ENCODE data around the gene MYL9.
"Not testable (repeated sequence)": the region's sequence is repeated elsewhere in the genome, so short reads cannot be mapped to it uniquely, and the experiment has no call there.

The MYL9 gene

DNA sequence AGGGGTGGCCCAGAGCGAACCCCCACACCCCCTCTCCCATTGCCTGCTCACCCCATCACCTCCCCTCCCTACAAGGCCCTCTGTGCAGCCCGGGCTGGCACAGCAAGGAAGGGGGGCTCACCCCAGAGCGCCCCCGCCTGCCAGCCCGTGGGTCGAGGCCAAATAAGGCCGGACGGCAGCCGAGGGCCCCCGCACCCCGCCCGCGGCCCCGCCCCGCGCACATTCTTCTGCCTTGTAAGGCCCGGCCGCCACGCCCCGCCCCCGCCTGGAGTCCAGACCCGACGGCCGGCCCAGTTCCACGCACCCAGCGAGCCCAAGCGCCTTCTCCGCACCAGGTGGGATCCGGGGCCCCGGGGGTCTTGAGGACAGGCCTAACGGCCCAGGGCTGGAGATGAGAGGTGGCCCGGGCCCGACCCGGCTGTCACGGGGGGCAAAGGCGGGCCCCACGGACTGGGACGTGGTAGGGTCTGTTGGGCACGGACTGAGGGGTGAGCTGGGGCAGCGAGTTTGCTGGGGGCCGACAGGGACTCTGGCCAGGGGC, at the start of gene MYL9:
TSS of gene MYL9 (plus strand) at position 293 of the 541 bp plus-strand sequence. CDS start 3,366 bp downstream, outside the sequence.
- DNase-seq (ENCODE audit: low spot score): peak; percentile 97

DNA sequence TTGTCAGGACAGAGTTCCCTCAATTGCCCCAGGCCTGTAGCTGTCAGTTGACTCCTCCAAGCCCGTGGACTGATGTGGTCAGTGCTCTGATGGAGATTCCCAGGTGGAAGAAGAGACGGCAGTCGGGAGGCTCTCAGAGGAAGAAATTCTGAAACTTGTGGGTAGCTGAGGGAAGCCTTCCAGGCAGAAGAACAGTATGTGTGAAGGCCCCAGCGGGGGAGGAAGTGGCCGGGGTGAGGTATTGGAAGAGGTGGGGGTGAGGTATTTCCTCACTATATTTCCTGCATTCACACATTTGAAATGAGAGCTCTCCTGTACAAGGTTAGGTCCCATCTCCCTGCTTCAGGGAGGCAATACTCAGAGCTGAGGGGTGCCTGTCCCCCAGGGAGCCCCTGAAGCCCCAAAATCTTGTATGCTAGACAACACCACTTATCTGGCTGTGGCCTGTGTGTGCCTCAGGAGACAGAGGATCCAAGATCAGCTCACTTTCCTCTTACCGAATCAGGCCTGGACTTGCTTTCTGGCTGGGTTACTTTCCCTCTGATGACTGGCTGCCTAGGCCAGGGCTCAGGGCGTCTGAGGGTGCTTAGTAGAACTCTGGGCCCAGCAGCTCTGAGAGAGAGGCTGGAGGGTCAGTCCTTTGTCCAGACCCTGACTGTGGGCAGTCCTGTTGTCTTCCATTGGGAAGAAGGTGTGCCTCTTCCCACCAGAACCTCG, 49.3 kb upstream of the MYL9 start:
- DNase-seq (ENCODE audit: low spot score): peak; percentile 50

DNA sequence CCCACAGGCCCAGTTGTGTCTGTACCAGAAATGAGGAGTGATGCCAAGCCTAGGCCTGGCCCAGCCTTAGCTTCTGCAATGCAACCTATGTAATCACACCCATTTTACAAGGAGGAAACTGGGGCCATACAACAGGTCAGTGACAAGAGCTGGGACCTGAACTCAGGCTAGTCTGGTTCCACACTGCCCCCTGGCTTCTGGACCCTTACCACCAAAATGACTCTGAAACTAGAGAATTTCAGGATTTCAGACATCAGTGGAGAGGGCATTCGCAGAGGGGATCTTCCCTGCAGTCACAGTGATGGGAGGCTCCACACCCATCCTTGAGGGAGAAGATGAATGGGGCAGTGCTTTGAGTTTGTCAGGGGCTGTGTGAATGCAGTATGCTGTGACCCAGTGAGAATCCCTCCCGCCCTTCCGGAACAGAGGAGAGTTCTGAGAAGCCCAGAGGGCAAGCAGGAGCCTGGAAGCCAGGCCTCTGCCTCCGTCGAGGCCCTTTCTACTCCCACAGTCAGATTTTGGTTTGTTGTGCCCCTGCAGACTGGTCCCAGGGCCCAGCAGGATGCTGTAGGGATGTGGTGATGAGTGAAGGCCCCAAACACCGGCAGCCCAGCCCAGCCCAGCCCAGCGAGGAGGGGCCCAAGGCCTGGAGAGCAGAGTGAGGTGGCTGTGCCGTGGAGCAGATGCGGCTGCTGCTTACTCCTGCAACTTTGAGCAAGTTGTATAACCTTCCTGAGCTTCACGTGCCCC, 48.1 kb upstream of the MYL9 start:
- no peak for DNase-seq (ENCODE audit: low spot score)

DNA sequence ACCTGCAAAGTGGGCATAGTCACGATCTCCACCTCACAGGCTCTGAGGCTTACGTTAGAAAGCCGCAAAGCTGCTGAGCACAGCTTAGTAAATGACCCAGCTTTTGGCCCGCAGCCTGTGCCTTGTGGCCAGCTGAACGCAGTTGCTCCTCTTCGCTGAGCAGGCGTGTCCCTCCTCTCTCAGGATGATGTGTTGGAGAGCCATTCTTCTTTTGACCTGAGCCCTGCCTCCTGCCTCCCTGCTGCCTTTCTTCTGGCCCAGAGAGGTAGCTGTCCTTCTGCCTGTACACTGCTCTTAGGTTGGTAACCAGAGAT, 47.6 kb upstream of the MYL9 start:
- DNase-seq (ENCODE audit: low spot score): peak; percentile 83

DNA sequence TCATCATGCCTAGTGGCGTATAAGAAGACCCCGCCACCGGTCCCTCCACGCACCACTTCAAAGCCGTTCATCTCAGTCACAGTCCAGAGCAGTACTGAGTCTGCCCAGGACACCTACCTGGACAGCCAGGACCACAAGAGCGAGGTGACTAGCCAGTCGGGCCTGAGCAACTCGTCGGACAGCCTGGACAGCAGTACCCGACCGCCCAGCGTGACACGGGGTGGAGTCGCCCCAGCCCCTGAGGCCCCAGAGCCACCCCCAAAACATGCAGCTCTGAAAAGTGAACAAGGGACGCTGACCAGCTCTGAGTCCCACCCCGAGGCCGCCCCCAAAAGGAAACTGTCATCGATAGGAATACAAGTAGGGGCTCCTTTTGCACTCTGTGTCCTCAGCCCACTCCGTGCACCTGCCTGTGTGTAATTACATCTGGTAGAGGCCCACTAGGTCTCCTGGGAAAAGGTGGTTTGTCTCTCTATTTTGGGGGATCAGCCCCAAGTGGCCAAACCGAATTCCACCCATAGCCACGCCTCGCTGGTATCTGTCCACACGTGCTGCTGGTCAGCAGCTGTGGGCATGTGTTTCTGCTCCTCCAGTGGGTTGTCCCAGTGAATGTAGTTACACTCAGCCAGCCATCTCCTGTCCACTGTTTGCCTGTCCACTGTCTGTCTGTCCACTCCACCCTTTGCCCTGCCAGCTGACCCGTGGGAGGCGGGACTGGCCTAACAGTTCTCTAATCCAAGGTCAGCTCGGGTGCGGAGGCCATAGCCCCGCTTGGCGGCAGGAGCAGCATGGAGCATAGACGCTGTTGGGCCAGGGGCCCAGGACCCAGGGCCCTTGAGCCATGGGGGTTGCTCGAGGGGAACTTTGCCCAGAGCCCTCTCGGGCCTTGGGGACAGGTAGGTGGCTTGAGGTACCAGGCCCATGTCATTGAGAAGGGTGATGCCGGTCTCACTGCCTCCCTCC, 44.3 kb upstream of the MYL9 start:
- DNase-seq (ENCODE audit: low spot score): no peak

DNA sequence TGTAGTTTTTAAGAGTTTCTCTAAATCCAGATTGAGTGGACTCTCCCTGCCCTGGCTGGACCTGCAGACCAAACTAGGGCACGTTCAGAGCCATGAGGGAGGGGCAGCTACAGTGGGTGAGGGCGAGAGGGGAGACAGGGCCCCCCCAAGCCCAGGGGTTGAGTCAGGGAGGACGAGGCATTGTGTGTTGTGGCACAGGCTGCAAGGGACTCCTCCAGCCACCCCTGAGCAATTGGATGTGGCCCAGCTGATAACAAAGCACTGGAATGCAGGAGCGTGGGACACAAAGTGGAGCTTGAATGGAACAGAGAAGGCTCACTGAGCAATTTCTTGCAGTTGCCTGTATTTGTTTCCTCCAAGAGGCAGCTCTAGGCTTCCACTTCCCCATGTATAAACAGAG, 43.5 kb upstream of the MYL9 start:
- no peak for DNase-seq (ENCODE audit: low spot score)

DNA sequence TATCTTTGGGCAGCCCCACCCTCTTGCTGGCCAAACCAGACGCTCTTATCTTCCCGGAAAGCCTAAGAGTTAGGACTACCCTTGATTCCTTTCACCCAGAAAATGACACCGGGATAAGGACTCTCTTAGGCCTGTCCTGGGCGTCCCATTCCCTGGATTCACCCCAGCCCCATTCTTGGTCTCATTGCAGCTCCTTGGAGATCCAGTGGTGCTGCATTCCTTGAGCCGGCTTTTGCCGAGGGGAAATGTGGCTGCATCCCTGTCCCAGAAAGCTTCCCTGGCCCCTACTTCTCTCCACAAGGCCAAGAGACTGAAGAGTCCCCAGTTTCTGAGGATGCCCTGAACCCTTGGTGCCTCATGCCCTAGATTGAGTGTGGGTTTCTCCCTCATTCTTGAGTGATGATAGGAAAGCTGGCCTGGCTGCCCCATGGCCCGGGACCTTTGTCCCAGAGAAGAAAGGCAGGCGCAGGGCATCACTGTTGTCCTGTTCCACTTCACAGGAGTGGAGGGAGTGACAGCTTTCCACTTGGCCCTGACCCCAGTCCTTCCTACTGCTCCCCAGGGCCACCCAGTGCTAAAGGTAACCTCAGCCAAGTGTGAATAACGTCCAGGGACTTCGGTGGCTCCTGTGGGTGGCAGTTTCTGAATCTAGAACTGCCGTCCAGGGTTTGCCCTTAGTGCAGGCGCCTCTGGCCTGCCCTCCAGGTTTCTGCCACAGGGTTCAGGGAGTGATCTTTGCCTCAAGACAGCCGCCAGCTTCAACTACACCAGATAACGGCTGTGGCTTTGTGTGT, 42.7 kb upstream of the MYL9 start:
- DNase-seq (ENCODE audit: low spot score): no peak

DNA sequence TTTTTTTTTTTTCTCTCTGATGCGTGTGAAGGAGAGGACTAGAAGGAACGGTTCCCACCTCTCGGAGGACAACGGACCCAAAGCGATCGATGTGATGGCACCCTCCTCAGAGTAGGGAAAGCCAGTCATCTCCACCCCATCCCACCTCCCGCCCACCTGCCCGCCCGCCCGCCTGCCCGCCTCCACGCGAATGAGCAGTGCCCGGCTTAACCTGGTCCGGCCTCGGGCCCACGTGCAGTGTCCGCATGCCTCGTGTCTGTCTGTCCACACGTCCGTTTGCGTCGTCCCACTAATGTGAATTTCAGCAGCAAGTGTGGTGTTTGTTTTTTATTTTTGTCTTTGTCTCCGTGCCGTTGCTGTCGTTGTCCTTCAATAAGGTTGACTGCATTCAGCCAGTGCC, 42.1 kb upstream of the MYL9 start:
- no peak for DNase-seq (ENCODE audit: low spot score)

DNA sequence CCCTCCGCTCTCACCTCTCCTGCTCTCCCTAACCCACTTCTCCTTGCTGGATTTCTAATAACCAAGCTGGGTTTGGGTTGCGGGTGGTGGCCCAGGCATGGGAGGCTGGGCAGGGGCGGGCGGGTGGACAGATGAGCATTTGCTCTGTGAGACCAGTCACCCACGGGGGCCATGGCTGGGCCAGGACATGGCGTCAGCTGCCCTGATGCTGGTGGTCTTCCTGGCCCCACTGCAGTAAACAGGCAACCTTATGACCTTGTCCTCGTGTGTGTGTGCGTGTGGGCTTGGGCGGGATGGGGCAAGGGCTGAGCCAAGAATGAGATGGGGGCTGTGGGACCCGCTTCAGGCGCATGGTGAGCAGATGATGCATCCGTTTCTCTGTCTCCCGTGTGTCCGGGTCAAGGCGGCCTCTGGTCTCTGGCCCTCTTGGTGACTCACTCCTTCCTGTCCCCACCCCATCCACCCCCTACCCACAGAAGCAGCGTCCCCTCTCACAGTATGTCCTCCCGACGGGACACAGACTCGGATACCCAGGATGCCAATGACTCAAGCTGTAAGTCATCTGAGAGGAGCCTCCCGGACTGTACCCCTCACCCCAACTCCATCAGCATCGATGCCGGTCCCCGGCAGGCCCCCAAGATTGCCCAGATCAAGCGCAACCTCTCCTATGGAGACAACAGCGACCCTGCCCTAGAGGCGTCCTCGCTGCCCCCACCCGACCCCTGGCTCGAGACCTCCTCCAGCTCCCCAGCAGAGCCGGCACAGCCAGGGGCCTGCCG, 41.4 kb upstream of the MYL9 start:
- DNase-seq (ENCODE audit: low spot score): no peak

DNA sequence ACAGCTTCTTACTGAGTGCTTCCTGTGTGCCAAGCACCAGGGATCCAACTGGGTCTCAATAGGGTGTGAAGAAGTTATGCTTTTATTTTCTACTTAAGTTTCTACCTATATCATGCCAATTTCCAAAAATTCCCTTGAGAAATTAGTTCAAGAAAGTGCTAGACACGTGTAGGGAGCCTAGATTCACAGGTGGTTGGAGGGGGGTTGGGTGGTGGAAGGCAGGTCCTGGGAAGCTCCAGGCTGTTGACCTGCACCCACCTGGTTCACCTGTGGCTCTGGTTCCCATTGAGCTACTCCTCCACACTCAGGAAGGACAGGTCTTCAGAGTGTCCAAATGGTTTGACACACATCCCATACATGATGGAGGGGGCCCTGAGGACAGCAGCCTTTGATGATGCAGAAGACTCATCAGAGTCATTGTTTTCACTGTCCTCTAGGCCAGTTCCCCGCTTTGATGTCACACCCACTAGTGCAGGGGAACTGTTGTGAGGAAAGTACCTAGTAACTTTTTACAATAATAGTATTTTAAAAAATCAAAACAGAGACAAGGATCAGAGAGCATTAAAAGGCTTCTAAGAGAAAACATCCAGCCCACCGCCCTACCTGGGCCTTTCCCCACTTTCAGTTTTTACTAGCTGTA, 39.8 kb upstream of the MYL9 start:
- no peak for DNase-seq (ENCODE audit: low spot score)

DNA sequence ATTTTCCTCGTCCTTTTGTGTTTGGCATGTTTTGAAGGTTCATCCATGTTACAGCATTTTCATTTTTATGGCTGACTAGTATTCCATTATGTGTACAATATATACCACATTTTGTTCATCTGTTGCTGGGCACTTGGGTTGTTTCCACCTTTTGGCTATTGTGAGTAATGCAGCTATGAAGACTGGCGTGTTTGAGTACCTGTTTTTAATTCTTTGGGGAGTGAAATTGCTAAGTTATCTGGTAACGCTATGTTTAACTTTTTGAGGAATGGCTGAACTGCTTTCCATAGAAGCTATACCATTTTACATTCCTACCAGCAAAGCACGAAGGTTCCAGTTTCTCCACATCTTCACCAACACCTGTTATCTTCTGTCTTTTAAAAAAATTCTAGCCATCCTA, 37.0 kb upstream of the MYL9 start:
- DNase-seq (ENCODE audit: low spot score): no peak

DNA sequence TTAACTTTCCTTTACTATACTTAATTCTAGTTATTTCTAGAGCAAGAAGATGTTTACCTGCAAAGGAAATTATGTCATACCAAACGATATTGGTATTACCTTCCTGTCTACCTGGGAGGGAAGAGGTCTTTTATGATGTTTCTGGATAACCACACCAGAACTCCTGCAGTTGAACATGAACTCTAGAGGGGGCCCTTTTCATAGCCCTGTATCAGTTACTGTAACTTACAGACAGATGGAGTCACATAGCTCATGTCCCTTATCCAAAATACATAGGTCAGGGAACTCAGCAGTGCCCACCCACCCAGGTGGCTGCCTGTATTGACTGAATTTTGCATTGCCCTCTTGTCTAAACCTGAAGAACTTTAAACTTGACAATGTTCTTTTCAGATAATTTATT, 35.1 kb upstream of the MYL9 start:
- no peak for DNase-seq (ENCODE audit: low spot score)

DNA sequence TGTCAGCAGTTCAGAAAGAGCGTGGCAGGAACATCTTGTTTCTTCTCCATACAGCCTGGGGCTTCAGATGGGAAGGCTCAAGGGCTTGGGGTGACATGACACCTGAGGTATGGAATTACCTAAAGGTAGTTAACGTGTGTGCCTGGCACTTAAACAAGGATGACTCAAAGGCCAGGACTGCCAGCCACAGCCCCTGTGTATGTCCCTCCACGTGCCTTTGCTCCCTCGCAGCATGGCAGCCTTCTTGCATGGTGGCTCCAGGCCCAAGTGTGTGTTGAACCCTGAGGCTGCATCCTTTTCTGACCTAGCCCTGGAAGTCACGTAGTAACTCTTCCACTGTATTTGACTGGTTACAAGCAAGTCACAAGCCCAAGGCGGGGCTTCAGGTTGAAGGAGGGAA, 33.6 kb upstream of the MYL9 start:
- DNase-seq (ENCODE audit: low spot score): no peak

DNA sequence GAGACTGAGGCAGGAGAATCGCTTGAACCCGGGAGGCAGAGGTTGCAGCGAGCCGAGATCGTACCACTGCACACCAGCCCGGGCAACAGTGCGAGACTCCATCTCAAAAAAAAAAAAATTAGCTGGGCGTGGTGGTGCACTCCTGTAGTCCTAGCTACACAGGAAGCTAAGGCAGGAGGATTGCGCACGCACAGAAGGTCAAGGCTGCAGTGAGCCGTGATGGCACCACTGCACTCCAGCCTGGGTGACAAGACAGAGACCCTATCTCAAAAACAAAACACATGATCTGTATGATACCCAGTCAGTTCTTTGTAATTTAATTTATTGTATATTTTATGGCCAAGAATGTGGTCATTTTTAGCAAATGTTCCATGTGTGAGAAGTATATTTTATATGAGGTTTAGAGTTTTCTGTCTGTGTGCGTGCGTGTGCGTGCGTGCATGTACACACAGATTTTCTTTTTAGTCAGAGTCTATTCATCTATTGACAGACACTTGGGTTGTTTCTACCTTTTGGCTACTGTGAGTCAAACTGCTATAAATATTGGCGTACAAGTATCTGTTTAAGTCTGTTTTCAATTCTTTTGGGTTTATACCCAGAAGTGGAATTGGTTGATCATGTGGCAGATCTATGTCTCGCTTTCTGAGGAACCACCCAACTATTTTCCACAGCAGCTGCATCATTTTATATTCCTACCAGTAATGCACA, 22.2 kb upstream of the MYL9 start:
- DNase-seq (ENCODE audit: low spot score): no peak

DNA sequence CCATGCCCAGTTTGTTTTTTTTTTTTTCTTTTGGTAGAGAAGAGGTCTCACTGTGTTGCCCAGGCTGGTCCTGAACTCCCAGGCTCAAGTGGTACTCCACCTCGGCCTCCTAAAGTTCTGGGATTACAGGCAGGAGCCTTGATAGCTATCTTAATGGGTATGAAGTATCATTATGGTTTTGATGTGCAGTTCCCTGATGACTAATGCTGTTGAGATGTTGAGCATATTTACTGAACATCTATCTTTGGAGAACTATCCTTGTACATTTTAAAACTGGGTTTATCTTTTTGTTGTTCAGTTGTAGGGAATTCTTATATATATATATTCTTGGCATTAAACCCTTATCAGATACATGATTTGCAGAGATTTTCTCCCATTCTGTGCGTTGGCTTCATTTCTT, 21.4 kb upstream of the MYL9 start:
- no peak for DNase-seq (ENCODE audit: low spot score)

DNA sequence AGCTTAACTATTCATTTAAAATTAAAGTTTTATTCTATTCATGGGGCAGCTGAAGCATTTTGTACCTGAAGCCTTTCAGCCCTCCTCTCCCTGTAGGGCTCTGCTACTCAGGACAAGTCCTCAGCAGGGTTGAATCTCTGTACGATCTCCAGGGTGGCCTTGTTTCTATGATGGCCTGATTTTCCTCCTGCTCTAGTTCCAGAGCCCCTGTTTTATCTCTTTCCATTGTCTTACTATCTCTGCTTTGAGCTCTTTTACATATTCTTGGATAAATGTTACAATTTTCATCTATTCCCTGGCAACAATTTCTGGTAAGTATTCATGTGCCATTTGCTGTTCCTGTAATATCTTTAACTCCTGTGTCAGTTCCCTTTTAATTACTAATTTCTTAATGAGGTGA, 19.8 kb upstream of the MYL9 start:
- DNase-seq (ENCODE audit: low spot score): no peak

DNA sequence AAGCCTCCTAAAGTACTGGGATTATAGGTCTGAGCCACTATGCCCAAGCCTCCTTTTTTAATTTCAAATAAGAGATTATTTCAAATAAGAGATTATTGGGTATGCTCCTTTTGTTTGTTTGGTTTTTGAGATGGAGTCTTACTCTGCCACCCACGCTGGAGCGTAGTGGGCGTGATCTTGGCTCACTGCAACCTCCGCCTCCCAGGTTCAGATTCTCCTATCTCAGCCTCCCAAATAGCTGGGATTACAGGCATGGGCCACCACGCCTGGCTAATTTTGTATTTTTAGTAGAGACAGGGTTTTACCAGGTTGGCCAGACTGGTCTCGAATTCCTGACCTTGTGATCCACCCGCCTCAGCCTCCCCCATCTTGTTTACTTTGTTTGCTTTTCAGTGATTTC, 18.9 kb upstream of the MYL9 start:
- DNase-seq (ENCODE audit: low spot score): not testable (repeated sequence)

DNA sequence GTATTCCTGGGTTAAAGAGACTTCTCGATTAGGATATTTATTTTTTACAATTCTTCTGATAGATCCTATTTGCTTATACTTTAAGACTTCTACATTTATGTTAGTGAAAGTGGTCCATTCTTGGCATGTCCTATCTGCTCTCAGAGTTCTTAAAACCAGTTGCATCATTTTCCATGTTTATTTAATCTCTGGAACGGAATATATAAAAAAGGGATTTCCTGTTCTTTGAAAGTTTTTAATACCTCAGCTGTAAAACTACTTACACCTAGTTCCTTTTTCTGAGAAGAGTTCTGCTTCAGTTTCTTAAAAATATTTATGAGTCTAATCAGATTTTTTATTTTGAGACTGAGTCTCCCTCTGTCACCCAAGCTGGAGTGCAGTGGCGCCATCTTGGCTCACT, 18.0 kb upstream of the MYL9 start:
- DNase-seq (ENCODE audit: low spot score): no peak

DNA sequence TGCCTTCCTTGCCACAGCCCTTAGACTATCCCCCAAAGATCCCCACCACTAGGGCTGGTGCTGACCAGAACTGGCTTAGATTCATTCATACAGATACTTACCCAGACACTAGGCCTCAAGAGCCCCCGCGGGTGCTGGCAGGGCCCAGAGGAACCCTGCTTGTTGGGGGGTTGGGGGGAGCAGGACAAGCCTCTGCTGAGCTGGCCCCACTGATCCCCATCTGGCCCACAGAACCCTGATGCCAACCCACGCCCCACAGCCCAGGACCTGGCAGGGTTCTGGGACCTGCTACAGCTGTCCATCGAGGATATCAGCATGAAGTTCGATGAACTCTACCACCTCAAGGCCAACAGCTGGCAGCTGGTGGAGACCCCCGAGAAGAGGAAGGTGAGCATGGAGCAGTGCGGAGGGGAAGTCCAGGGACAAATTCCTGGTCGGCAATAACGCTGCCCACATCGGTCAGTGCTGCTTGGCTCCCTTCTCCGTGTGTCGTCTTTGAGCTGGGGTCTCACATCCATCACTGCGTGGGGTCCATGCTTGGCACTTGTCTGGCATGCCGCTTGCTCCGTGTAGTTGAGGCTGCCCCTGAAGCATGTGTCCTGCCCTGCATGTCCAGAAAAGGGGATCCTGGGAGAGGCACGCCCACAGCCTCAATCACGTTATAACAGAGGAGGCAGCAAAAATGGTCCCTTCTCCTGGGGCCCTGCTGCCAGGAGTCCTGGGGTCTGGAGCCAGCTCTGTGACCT, 15.5 kb upstream of the MYL9 start:
- DNase-seq (ENCODE audit: low spot score): no peak

Data from GM03348 (cell line).